NCI-H2196 (cell line): Measurements from ENCODE around the gene VPS11.
A peak's percentile ranks its signal among the peaks of the same experiment; 100 is the strongest.

Experiments used
- DNase-seq: peaks from one replicate; lab custom pipeline; 2025; ENCODE audit not compliant: unreplicated experiment; lab: John Stamatoyannopoulos, UW

The VPS11 gene

DNA sequence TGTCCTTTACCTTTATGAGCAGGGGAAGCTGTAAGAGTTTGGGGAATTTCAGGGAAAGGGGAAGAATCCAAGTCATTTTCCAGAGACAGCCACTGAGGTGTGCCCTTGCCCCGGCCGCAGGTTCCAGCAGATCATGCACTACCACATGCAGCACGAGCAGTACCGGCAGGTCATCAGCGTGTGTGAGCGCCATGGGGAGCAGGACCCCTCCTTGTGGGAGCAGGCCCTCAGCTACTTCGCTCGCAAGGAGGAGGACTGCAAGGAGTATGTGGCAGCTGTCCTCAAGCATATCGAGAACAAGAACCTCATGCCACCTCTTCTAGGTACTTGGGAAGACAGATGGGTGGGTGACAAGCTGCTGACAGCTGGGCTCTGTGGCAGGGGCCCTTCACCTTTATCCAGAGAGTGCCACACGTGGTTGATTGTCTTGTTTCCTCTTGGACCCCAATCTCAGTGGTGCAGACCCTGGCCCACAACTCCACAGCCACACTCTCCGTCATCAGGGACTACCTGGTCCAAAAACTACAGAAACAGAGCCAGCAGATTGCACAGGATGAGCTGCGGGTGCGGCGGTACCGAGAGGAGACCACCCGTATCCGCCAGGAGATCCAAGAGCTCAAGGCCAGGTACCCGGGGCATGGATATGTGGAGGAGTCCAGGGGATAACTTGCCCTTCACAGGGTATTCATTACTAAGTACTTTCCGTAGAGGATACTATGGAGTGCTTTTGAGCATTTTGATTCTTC is 11.2 kb downstream of the VPS11 start:
- no peak for DNase-seq

DNA sequence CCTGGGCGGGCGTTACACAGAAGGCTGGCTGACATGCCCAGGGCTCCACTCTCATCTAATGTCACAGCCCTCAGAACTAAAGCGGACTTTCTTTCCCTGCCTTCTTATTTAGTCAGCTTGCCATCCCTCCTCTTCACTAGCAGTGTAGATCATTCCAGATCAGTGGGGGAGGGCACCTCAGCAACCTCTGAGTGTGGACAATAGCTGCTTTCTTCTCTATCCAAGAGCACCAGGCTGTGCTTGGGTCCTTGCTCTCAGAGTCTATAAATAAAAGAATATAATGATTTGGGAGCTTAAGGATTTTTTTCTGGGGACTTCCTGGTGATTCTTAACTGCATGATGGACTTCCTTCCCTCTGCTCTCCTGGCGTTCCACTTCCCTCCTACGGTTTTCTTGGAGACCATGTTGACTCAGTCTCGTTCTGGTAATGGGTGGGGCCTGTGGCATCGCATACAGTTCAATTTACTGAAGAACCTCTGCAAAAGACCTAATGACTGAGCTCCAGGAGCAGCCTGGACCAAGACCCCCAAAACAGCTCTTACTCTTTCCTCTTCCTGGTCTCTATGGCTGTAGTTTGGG is 14.2 kb downstream of the VPS11 start:
- no peak for DNase-seq

DNA sequence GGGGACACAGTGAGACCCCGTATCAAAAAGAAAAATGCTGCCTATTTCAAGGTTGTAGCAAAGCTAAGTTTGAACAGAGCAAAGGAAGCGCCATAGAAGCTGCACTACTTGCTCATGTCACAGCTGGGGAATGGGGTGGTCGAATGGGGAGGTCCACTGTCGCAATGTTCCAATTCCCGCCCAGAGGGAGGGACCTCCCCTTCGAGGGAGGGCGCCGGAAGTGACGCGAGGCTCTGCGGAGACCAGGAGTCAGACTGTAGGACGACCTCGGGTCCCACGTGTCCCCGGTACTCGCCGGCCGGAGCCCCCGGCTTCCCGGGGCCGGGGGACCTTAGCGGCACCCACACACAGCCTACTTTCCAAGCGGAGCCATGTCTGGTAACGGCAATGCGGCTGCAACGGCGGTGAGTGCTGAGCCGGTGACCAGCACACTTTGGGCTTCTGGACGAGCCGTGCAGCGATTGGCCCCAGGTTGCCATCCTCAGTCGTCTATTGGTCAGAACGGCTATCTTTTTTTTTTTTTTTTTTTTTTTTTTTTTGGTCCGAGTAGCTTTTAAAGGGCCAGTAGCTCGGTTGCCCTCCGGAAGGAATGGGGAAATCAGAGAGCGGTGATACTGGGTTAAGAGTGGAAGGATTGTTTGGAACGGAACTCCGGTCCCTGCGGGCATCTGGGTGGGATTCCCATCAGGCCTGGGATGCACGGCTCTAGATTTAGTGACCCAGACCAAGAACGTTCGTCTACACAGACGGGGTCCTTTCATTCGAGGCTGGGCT is 17.2 kb downstream of the VPS11 start, which contains the start of gene HMBS:
Gene HMBS (plus strand): TSS at position 219 of the 774 bp plus-strand sequence. CDS start 153 bp downstream, at position 372.
- DNase-seq = peak; percentile 95

DNA sequence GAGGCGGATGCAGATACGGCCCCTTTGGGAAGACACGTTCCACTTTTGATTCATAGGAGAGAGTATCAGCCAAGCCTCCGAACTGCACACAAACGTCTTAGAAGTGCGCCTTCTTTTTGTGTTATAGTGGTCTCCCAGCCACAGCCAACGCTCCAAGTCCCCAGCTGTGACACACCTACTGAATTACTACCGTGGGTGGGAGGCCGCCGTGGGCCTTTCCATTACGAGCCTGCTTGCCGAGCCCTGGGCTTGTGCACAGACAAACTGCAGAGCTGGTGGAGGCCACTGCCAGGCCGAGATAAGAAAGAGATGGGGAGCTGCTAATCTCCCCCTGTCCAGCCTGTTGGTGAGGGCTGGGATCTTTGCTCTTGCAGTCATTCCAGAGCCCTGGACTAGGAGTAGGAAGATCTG is 17.8 kb downstream of the VPS11 start:
- no peak for DNase-seq

DNA sequence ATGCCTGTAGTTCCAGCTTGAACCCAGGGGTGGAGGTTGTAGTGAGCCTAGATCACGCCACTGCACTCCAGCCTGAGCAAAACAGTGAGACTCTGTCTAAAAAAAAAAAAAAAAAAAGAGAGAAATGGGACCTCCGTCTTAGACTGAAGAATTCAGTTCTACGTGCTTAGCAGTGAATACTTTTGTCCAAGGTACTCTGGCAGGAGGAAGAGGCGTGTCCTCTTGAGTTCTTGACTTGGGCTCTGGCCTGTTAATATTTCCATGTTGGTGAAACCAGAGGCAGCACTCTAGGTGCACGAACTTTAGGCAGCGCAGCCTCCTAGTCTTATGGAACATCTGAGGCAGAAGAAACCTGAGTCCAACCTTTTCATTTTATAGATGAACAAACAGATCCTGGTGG is 19.5 kb downstream of the VPS11 start:
- no peak for DNase-seq

DNA sequence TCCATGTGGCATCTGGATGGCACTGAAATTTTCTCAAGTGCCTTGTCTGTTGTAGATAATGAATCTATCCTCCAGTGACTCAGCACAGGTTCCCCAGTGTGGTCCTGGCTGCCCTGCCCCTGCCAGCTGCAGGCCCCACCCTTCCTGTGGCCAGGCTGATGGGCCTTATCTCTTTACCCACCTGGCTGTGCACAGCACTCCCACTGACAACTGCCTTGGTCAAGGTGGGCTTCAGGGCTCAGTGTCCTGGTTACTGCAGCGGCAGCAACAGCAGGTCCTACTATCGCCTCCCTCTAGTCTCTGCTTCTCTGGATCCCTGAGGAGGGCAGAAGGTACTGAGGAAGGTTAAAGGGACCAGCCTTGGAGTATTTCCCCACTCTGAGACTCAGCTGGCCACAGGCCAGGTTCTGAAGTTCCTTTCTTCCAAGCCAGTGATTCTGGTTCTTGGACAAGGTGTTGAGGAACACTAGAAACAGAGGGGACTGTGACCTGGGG is 20.2 kb downstream of the VPS11 start:
- peak; percentile 21 for DNase-seq

DNA sequence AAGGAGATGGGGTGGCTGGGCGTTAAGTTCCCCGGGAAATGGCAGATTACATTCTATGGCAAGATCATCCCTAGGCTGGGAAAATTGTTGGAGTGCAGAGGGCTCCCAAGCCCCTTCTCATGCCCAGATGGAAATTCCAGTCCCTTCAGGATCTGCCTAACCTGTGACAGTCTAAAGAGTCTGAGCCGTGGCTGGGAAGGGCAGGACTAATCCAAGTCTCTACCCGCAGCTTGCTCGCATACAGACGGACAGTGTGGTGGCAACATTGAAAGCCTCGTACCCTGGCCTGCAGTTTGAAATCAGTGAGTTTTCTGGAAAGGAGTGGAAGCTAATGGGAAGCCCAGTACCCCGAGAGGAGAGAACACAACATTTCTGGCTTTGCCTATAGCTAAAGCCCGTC is 20.8 kb downstream of the VPS11 start:
- no peak for DNase-seq

DNA sequence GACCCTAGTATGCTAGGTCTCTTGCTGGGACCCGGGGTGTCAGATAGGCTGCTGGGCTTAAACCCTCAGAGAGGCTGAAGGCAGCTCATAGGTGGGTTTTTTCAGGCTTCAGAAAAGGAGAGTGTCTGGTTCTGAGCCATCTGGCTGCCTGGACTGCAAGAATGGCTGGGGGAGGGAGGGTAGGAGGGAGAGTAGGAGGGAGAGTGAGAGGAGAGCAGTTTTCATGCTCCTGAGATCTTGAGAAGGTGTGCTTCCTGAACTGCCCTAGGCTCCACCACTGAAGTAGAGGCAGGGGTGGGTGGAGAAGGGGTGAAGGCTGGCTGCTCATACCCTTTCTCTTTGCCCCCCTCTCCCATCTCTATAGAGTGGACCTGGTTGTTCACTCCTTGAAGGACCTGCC is 21.7 kb downstream of the VPS11 start:
- no peak for DNase-seq

DNA sequence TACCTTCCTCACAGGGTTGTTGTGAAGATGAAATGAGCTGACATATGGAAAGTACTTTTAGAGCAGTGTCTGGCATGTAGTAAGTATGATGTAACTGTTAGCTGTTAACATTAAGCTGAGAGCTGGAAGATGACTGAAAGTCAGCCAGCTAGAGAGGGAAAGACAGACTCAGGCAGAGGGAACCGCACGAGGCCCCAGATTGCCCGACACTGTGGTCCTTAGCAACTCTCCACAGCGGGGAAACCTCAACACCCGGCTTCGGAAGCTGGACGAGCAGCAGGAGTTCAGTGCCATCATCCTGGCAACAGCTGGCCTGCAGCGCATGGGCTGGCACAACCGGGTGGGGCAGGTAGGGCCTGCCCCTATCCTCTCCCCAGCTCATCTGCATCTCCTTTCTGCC is 23.6 kb downstream of the VPS11 start:
- no peak for DNase-seq

DNA sequence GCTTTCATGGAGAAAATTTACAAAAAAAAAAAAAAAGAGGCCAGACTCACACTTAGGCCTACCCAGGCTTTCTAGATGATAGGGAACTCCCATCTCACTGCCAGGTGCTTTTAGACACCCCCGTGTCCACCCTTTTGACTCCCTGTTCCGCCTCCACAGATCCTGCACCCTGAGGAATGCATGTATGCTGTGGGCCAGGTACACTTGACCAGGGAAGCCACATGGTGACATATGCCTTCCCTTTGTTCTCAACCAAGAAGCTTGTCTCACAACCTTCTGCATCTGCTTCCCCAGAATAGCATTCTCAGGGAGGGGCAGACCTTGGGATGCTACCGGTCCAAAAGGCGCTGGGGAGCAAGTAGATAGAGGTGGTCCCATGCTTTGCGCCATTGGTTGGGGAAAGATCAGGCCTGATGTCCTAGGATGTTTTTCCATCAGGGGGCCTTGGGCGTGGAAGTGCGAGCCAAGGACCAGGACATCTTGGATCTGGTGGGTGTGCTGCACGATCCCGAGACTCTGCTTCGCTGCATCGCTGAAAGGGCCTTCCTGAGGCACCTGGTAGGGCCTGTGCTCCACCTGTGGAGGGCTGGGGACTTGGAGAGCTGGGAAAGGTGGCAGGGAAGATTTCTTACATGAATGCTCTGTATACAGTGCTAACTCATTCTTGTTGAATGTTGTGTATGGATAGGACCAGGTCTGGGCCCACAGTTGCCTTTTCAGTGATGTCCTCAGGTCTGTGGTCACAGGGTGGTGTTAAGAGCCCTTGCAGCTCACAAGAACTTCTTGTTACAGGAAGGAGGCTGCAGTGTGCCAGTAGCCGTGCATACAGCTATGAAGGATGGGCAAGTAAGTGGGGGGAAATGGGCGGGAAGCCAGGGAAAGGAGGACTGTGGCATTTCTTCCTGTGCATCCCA is 24.6 kb downstream of the VPS11 start:
- no peak for DNase-seq

DNA sequence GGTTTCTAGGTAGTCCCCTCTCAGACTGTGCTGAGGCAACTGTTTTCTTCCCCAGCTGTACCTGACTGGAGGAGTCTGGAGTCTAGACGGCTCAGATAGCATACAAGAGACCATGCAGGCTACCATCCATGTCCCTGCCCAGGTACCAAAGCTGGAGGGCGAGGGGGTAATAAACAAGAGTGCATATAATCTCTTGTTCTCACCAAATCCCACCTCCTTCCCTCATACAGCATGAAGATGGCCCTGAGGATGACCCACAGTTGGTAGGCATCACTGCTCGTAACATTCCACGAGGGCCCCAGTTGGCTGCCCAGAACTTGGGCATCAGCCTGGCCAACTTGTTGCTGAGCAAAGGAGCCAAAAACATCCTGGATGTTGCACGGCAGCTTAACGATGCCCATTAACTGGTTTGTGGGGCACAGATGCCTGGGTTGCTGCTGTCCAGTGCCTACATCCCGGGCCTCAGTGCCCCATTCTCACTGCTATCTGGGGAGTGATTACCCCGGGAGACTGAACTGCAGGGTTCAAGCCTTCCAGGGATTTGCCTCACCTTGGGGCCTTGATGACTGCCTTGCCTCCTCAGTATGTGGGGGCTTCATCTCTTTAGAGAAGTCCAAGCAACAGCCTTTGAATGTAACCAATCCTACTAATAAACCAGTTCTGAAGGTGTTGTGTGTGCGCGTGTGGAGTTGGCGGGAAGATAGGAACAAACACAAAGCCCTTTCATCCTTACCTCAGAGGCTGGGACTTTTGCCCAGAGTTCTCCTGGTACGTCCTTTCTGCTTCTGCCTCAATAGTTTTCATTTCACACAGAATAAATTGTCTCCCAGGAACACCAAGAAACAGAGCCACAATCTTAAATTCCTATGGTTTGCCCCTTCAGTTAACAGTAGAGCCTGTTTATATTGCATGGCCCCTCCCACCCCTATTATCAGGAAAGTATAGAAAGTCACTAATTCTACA is 25.5 kb downstream of the VPS11 start:
- peak; percentile 32 for DNase-seq

DNA sequence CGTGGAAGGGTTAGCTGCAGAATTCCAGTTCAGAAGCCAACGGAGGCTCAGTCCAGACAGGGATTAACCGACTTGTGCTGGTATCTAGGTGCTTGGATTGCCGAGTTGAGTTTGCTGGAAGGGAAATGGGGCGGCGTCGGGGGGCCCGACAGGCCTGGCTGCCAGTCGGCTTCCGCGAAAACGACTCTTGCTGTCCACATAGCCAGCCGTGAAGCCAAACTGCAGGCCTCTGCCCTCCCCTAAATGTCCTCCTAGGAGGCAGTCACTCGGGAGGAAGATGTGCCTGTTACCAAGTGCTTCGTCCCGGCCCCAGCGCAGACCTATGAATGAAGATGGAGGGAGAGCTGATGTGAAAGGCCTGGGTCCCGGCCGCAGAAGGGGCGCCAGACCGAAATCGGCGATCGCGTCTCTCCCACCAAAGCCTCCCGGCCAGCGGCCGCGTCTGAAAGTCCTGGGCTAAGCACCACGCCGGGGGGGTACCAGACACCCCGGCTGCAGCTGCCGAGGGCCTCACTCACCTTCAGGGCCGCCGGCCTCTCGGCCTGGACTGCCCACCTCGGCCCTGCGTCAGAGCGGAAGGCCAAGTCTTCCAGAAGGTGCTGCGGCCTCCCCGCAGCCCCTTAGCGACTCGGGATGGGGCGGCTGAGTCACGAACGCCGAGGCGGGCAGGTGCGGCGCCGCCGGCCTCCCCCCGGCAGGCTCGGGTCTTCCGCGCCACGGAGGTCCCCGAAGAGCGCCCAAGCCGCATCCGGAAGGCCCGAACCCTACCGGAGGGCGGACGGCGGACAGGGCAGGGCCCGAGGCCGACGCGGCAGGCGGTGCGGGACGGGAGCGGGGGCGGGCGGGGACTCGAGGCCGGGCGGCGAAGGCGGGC is 26.6 kb downstream of the VPS11 start:
- DNase-seq = no peak

DNA sequence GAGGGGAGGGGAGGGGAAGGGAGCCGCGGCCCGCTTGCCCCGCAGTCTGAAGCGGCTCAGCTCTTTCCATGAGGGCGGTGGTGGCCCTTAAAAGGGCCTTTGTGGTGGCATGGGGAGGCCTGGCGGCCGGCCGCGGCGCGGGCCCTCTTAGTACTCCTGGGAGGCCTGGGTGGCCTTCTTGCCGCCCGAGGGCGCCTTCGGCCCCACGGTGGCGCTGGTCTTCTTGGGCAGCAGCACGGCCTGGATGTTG is 27.1 kb downstream of the VPS11 start:
- no peak for DNase-seq

DNA sequence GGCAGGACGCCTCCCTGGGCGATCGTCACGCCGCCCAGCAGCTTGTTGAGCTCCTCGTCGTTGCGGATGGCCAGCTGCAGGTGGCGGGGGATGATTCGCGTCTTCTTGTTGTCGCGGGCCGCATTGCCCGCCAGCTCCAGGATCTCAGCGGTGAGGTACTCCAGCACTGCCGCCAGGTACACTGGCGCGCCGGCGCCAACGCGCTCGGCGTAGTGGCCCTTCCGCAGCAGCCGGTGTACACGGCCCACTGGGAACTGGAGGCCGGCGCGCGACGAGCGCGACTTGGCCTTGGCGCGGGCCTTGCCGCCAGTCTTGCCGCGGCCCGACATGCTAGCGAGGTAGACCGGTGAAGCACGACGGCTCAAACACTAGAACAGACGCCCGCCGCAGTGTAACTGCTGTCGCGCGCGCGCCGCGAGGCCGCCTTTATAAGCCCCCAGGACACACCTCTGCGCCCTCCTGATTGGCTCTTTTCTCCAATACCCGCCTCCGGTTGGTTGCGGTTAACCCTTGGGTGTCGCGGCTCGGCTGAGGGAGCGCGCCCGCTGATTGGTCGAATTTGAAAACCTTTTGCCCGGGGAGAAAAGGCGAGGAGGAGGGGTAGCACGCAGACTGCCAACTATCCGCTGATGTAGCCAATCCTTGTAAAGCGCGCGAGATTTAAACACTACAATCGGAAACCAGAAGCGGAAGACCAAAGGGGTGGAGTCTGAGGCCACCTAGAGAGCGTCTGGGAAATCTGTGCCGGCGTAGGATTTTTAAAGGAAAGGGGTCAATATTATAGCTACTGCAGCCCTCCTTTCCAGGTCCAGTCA is 27.7 kb downstream of the VPS11 start:
- peak; percentile 99 for DNase-seq

DNA sequence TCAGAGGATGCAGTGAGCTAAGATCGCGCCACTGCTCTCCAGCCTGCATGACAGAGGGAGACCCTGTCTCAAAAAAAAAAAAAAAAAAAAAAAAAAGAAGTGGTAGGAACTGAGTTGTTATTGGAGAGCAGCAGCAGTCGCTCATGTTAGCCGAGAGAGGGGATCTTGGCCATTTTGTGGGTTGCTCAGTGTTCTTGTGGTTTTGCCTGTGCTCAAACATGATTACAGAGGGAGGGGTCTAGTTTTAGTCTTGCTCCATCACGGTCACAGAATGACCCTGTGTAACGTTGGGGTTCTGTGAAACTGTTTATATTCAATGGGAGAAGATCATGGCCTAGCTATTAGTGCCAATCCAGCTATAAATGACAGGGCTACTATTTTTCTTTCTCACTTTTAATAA is 32.1 kb downstream of the VPS11 start:
- DNase-seq = no peak

DNA sequence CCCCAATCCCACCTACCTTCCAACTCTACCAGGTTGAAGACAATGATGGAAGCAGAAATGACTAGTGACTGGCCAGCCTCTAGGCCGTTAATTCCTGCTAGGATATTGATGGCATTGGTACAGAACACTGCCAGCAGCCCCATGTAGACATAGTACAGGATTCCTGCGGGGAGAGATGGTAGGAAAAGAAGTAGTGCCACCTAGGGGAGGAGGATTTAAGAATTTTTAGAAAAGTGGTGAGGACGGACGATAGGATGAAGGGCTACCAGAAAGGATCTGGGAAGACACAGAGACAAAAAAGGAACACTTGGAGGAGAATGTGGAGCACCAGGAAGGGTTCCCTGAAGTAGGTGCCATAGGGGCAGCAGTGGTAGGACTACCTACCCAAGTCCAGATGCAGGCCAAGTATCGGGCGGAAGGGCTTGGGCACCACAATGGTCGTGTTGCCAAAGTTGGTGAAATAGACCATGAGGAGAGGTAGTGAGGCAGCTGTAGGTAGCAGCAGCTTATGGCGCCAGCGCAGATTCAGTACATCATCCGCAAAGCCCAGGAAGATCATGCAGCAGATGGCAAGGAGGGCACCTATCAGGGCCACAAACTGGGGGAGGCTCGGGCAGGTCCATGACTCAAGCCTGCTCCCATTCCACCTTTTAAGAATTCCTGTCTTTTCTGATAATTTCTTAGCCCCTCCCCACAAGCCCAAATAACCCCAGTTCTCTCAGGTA is 32.8 kb downstream of the VPS11 start:
- DNase-seq = peak; percentile 30

DNA sequence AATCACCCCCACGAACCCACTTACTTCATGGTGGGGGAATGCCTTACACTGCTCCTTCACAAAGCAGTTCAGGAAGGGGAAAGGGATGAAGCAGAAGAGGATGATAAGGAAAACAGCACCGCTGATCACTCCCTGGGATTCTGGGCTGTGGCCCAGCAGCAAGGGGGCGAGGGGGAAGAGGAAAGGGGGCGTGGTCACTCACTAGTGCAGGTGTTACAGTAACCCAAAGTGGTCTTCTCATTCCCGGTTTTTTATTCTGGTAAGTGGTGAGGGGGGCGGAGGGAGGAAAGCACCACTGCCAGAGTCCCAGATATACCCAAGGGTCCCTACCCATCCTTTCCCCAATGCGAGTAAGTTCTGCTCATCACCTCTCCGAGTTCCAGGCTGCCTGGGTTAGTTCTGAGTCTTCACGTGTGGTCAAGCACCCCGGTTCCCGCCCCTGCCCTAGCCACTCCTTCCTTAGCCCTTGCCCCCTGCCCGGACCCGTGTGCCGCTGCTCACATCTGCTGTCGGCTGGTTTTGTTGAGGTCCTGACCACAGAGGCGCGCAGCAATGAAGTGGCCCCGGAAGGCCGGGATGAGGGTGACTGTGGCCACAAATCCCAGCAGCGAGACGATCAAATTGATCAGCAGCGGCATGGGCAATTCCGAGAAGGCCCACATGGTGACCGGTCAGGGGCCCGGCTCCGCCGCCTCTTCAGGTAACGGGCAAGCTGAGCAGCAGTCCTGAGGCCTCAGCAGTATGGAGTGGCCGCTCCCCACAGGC is 33.6 kb downstream of the VPS11 start:
- DNase-seq = no peak
